Activated naive CD8-positive, alpha-beta T cell (primary cell): Measurements from ENCODE around the gene ITGAE.
"Not testable (repeated sequence)": the region's sequence is repeated elsewhere in the genome, so short reads cannot be mapped to it uniquely, and the experiment has no call there.

ENCODE experiments used
- H3K27ac Mint-ChIP-seq: one replicate; pipeline ENCODE4 v1.8.0; 2021; ENCODE audit warnings: mixed read lengths
- H3K27me3 Mint-ChIP-seq: one replicate; pipeline ENCODE4 v1.8.0; 2021; ENCODE audit warnings: mixed read lengths
- H3K36me3 Mint-ChIP-seq: one replicate; pipeline ENCODE4 v1.8.0; 2021; ENCODE audit warnings: mixed read lengths
- H3K4me1 Mint-ChIP-seq: one replicate; pipeline ENCODE4 v1.8.0; 2021; ENCODE audit warnings: low read depth, mixed read lengths
- H3K4me3 Mint-ChIP-seq: one replicate; pipeline ENCODE4 v1.8.0; 2021; ENCODE audit warnings: mild to moderate bottlenecking, mixed read lengths
- H3K9me3 Mint-ChIP-seq: one replicate; pipeline ENCODE4 v1.8.0; 2021; ENCODE audit warnings: low read depth, mixed read lengths

ITGAE gene, protein sequence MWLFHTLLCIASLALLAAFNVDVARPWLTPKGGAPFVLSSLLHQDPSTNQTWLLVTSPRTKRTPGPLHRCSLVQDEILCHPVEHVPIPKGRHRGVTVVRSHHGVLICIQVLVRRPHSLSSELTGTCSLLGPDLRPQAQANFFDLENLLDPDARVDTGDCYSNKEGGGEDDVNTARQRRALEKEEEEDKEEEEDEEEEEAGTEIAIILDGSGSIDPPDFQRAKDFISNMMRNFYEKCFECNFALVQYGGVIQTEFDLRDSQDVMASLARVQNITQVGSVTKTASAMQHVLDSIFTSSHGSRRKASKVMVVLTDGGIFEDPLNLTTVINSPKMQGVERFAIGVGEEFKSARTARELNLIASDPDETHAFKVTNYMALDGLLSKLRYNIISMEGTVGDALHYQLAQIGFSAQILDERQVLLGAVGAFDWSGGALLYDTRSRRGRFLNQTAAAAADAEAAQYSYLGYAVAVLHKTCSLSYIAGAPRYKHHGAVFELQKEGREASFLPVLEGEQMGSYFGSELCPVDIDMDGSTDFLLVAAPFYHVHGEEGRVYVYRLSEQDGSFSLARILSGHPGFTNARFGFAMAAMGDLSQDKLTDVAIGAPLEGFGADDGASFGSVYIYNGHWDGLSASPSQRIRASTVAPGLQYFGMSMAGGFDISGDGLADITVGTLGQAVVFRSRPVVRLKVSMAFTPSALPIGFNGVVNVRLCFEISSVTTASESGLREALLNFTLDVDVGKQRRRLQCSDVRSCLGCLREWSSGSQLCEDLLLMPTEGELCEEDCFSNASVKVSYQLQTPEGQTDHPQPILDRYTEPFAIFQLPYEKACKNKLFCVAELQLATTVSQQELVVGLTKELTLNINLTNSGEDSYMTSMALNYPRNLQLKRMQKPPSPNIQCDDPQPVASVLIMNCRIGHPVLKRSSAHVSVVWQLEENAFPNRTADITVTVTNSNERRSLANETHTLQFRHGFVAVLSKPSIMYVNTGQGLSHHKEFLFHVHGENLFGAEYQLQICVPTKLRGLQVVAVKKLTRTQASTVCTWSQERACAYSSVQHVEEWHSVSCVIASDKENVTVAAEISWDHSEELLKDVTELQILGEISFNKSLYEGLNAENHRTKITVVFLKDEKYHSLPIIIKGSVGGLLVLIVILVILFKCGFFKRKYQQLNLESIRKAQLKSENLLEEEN

DNA sequence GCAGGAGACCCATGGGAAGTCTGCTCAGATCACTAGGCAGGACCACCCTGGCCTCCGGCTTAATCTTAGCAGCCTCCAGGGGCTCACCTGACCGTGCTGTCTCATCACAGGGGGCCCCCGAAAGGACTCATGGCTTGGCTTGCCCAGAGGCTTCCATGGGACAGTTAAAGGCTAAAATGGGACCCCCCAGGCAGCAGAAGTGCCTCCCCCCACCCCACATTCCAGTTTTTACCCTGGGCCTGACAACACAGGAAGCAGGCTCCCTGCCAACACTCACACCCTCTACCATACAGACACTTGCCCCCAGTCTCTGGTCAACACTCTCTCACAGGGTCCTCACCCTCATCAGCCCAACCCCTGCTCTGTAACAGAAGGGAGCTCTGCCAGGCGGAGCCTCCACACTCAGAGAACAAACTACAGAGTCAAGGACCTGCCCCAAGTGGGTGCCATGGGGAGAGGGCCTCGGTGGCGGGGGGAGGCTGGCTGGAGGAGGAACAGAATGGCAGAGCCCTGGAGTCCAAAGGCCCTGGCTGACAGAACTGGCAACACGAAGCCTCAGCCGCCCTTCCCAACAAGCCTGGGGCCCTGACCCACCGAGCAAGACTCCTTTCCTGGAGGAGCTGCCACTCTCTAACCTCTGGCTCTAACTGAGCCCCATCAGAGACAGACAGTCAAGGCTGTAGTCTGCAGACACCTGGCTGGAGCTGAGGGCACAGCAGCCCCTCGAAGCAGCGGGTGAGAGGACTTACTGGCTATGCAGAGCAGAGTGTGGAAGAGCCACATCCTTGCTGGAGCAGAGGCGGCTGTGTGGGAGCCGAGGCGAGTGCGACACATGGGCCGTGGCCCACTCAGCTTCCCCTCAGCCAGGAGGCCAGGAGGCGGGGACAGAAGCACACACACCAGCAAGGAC, at the start of gene ITGAE:
TSS of gene ITGAE (minus strand) at position 827 of the 910 bp plus-strand sequence. CDS start at position 783, 44 bp downstream.
- Mint-ChIP-seq H3K4me3 (no peak within 1 kb of the TSS), H3K36me3 (peaks cover 2% of the 10 kb centered on the region), H3K27me3 (no peaks in the 10 kb centered on the region), H3K4me1 (peaks cover 35% of the 10 kb centered on the region), H3K27ac (peak within 1 kb of the TSS; percentile 28), H3K9me3 (no peaks in the 10 kb centered on the region)

DNA sequence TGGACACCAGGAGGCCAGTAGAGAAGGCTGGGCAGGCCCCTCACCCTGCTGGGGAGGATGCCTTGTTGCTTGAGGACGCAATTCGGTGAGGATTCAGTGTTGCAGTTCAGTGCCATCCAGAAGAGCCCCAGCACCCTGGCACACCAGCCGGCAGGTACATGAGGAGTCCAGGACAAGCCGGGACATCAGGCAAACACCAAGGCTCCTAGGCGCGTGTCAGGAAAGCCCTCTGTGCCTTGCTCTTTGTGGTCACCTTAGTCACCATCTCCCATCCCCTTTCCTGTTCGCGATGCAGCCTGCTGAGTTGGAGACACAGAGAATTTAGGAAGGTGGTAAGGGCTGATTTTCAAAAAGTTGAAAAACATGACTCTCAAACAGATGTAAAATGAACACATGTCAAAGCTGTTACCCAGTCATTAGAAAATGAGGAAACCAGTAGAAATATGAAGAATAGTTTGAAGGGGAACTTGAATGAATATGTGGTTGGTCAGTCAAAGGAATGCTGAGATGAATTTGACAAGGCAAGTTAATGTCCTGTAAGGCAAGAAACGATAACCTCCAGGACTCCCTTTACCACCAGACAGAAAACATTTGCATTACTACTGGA, 47.3 kb upstream of the ITGAE start:
- H3K4me3 Mint-ChIP-seq: no peak overlapping the region
- H3K36me3 Mint-ChIP-seq: no peaks in the 10 kb centered on the region
- peaks cover 20% of the 10 kb centered on the region for H3K4me1 Mint-ChIP-seq
- no peak overlapping the region for H3K27ac Mint-ChIP-seq
- no peaks in the 10 kb centered on the region for H3K9me3 Mint-ChIP-seq
- peaks cover 3% of the 10 kb centered on the region for H3K27me3 Mint-ChIP-seq

DNA sequence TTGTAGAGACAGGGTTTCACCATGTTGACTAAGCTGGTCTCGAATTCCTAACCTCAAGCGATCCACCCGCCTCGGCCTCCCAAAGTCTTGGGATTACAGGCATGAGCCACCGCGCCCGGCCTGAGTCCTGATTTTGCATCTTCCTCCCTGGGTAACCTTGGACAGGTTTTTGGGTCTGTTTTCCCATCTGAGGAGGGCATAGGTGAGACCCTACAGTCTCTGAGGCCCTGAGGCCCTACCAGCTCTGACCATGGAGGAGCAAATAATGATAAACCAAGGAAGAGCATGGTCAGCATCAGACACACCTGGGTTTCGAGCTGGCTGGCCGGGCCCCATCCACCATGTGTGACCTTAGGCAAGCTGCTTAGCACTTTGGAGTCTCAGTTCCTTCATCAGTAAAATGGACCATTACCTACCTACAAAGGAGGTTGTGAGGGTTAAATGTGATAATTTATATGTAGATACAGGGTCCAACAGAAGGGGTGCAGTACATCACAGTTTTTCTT, 46.2 kb upstream of the ITGAE start:
- Mint-ChIP-seq H3K27me3 (peaks cover 3% of the 10 kb centered on the region), H3K4me3 (no peak overlapping the region), H3K9me3 (no peaks in the 10 kb centered on the region), H3K36me3 (no peaks in the 10 kb centered on the region), H3K27ac (no peak overlapping the region), H3K4me1 (peaks cover 21% of the 10 kb centered on the region)

DNA sequence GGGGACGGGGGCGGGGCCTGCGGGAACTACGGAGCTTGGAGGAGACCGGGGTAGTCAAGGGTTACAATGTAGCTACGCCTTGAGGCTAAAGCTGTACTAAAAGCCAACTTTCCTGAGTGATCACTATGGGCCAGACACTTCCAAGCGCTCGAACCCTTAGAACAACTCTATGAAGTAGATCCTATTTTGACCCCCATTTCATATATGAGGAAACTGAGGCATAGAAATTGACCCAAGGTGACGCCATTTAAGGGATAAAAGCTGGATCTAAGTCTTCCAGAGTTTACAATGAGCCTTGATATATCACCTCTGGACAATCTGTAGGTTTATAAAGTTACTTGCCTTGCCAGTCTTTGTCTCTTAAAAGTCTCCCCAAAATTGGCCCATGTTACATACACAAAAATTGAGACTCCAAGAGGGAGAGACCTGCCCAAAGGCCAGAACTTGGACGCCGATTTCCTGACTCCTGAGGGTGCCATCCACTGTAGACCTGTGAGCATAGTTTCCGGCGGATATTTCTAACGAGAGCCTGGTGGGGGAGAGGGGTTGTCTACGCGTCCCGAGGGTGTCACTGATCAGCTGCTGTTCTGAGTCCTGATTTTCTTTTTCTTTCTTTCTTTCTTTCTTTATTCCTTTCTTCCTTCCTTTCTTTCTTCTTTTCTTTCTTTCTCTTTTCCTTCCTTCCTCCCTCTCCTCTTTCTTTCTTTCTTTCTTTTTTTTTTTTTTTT, 45.6 kb upstream of the ITGAE start:
- peak overlapping the region; percentile 97 for H3K4me3 Mint-ChIP-seq
- no peaks in the 10 kb centered on the region for H3K36me3 Mint-ChIP-seq
- no peaks in the 10 kb centered on the region for H3K9me3 Mint-ChIP-seq
- H3K27me3 Mint-ChIP-seq: peaks cover 1% of the 10 kb centered on the region
- H3K4me1 Mint-ChIP-seq: peaks cover 21% of the 10 kb centered on the region
- H3K27ac Mint-ChIP-seq: no peak overlapping the region

DNA sequence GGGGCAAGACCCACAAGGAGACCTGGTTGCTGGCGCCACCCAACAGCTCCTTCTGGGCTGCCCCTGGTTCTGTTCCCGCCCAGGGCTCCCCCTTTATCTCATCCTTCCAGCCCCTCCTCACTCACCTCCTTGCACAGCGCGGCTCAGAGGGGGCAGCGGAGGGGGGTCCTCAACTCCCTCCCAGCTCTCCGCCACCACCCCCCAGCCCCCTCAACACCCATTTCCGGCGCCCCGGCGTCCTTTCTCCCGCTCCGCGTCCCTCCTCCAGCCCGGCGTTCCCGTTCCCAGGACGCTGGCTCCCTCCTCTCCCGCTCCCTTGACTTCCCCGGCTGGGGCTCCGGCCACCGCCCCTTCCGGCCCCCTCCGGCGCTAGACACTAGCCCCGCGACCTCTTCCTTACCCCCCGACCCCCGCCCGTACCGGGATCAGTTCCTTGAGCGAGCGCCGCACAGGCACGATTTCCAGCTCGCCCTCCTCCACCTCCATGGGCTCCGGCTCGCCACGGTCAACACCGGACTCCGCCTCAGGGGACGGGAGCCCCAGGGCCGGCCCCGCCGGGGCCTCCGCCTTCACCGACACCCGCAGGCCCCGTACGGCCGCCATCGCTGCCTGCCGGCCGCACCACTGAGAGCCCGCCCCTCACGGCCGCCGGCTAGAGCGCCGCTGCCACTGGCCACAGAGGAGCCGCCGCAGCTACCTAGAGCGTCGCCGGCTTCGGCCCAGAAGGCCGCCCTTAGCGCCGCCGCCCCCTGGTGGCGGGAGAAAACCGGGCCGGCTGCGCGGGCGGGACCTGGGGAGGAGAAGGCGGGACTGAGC, 44.8 kb upstream of the ITGAE start, which contains the start of gene NCBP3:
TSS of gene NCBP3 (minus strand) at position 626 of the 816 bp plus-strand sequence. CDS start at position 603, 23 bp downstream.
- Mint-ChIP-seq H3K36me3 (no peaks in the 10 kb centered on the region), H3K27ac (peak within 1 kb of the TSS; percentile 96), H3K9me3 (no peaks in the 10 kb centered on the region), H3K27me3 (no peaks in the 10 kb centered on the region), H3K4me1 (peaks cover 25% of the 10 kb centered on the region), H3K4me3 (peak within 1 kb of the TSS; percentile 97)

DNA sequence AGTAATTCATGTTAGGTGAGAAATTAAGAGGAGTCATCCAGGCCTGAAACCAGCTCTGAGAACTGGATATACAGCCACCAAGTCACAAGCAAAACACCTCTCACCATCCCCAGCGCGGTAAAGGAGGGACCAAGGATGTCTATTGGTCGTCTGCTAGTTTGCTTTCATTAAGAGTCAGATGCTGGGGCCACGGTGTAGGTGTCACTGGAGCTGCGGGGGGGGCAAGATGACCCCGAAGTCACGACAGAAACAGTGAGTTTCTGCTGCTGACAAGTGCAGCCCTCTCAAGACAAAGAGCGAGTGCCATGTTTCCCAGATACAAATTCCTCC, 44.3 kb upstream of the ITGAE start:
- Mint-ChIP-seq H3K27me3 (no peaks in the 10 kb centered on the region), H3K36me3 (no peaks in the 10 kb centered on the region), H3K4me1 (peaks cover 28% of the 10 kb centered on the region), H3K4me3 (peak overlapping the region; percentile 97), H3K9me3 (no peaks in the 10 kb centered on the region), H3K27ac (peak overlapping the region; percentile 96)

DNA sequence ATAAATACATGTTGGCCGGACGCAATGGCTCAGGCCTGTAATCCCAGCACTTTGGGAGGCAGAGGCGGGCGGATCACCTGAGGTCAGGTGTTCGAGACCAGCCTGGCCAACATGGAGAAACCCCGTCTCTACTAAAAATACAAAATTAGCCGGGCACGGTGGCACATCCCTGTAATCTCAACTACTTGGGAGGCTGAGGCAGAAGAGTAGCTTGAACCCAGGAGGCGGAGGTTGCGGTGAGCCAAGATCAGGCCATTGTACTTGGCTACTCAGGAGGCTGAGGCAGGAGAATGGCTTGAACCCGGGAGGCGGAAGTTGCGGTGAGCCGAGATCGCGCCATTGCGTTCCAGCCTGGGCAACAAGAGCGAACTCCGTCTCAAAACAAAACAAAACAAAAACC, 43.6 kb upstream of the ITGAE start:
- not testable (repeated sequence) for H3K27me3 Mint-ChIP-seq, H3K27ac Mint-ChIP-seq, H3K36me3 Mint-ChIP-seq, H3K9me3 Mint-ChIP-seq
- Mint-ChIP-seq H3K4me3 (peak overlapping the region; percentile 97), H3K4me1 (peaks cover 29% of the 10 kb centered on the region)

DNA sequence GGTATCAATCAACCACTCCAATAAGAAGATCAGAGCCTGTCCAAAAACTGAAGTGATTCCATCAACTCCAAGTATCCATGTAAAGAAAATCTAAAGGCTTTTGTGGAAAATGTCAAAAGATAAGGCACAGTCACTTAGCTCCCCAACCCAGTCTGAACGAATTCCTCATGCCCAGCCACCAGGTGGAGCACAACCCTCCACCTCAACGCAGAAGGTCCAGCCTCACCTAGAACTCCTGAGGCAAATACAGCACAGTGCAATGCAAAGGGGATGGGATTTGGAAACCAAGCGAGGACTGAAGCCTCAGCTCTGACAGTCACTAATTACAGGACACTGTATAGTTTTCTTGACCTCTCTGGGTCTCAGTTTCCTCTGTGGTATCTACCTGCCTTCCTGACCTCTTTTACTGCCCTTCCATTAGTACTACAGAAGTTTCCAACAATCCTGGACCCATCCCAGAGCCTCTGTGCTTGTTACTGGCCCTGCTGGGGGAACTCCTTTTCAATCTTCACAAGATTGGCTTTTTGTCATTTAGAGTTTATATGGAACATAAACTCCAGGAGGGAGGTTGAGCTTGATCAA, 43.0 kb upstream of the ITGAE start:
- Mint-ChIP-seq H3K4me3 (peak overlapping the region; percentile 97), H3K9me3 (no peaks in the 10 kb centered on the region), H3K27me3 (no peaks in the 10 kb centered on the region), H3K36me3 (no peaks in the 10 kb centered on the region), H3K27ac (peak overlapping the region; percentile 54), H3K4me1 (peaks cover 30% of the 10 kb centered on the region)

DNA sequence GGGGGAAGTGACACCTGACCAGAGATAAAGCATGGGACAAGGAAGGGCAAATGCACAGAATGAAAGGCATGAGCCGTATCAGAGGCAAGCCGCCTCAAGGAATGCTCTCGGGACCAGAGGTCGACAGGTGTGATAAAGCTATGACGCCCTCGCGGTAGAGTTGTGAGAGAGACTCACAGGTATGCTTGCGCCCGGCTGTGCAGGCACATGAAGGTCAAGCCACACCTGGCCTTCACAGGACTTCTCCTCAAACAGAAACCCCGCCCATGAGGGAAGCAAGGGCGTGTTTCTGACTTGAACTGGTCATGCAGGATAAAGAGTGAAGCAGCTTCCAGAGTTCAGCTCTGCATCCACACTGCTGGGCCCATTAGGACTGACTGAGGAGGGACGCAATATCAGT, 37.2 kb upstream of the ITGAE start:
- Mint-ChIP-seq H3K4me3 (no peak overlapping the region), H3K27me3 (no peaks in the 10 kb centered on the region), H3K36me3 (no peaks in the 10 kb centered on the region), H3K9me3 (no peaks in the 10 kb centered on the region), H3K27ac (no peak overlapping the region), H3K4me1 (peaks cover 23% of the 10 kb centered on the region)

DNA sequence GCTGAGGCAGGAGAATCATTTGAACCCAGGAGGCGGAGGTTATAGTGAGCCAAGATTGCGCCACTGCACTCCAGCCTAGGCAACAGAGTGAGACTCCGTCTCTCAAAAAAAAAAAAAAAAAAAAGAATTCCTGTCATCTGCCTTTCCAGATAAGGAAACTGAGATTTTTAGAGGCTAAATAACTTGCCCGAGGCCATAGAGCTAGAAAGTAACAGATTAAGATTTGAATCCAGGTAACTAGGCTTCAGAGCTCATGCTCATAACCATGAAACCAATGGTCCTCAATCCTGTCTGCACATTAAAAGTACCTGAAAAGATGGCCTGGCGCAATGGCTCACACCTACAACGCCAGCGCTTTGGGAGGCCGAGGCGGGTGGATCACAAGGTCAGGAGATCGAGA, 35.6 kb upstream of the ITGAE start:
- H3K36me3 Mint-ChIP-seq: no peaks in the 10 kb centered on the region
- H3K4me1 Mint-ChIP-seq: peaks cover 23% of the 10 kb centered on the region

DNA sequence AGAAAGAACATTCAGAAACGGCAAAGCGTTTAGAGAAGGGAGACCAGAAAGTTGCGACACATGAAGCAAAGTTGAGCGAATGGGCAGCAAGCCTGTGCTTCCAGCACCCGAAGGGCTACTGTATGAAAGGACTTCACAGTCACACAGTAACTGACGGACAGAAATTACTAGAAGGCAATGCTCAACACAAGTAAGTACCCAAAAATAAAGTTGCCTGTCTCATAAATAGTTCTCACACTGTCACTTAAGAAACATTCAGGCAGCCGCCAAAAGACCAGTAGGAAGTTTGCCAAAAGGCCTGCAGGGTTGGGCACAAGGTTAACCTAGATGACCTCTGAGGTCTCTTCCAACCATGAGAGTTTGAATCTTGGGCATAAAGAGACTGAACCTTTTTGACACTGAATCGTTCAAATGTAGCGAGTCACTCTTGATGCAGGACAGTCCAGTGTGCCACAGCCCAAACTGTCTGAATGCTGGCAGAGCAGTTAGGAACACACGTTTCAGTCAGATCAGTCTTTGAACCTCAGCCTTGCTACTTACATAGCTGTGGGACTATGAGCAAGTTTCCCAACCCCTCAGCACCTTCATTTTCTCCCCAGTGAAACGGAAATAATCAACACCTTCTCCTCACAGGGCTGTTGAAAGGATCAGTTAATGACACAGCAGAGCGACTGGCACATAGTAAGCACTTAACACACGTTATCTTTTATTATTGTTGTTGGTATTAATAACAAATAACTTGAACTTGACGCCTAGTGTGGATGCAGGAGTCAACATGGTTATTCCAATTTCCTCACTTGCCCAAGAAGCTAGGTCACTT, 34.6 kb upstream of the ITGAE start:
- H3K4me1 Mint-ChIP-seq: peaks cover 17% of the 10 kb centered on the region
- H3K27me3 Mint-ChIP-seq: no peaks in the 10 kb centered on the region
- H3K36me3 Mint-ChIP-seq: no peaks in the 10 kb centered on the region
- no peak overlapping the region for H3K27ac Mint-ChIP-seq
- H3K4me3 Mint-ChIP-seq: no peak overlapping the region
- H3K9me3 Mint-ChIP-seq: no peaks in the 10 kb centered on the region

More for the DNA sequence above, 35.6 kb upstream of the ITGAE start:
- H3K27ac Mint-ChIP-seq: no peak overlapping the region
- no peaks in the 10 kb centered on the region for H3K9me3 Mint-ChIP-seq
- no peak overlapping the region for H3K4me3 Mint-ChIP-seq
- no peaks in the 10 kb centered on the region for H3K27me3 Mint-ChIP-seq

DNA sequence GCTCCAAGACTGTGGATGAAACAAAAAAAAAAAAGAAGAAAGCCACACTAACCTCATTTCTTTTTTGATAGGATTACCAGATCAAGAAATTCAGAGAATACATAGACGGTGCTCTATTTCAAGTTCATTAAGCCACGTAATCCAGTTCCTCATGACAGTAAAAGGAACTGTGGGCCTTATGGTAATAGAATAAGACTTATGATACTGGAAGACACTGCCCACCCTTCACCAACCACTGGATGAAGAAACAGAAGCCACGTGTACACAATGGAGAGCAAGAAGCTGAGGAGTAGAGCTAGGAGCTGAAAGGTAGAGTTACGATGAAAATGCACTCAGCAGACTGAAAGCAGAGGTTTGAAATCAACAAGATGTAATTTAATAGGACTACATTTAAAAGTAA, 33.8 kb upstream of the ITGAE start:
- Mint-ChIP-seq H3K36me3 (no peaks in the 10 kb centered on the region), H3K9me3 (no peaks in the 10 kb centered on the region), H3K4me3 (no peak overlapping the region), H3K27me3 (no peaks in the 10 kb centered on the region), H3K4me1 (peaks cover 16% of the 10 kb centered on the region), H3K27ac (no peak overlapping the region)
